Parathyroid adenoma (tissue), 2 donors: ENCODE measurements around the gene UBL4B.

ENCODE experiments used
- H2AFZ ChIP-seq: fragments of 300-600 bp; sonication (generic); one replicate; pipeline ENCODE4 v1.7.0; 2017; ENCODE audit warnings: antibody characterized with exemption, mild to moderate bottlenecking
- H3K27ac ChIP-seq: fragments of 300-600 bp; sonication (generic); one replicate; pipeline ENCODE4 v1.7.0; 2017
- H3K27me3 ChIP-seq: fragments of 300-600 bp; sonication (generic); one replicate; pipeline ENCODE4 v1.7.0; 2017; ENCODE audit warnings: low read length; ENCODE audit not compliant: control insufficient read depth, insufficient read depth
- H3K36me3 ChIP-seq: fragments of 300-600 bp; sonication (generic); one replicate; pipeline ENCODE4 v1.7.0; 2017; ENCODE audit warnings: low read length; ENCODE audit not compliant: control insufficient read depth, insufficient read depth
- H3K4me1 ChIP-seq: fragments of 300-600 bp; sonication (generic); one replicate; pipeline ENCODE4 v1.7.0; 2017; ENCODE audit warnings: control low read depth
- H3K4me2 ChIP-seq: fragments of 300-600 bp; sonication (generic); one replicate; pipeline ENCODE4 v1.7.0; 2017; ENCODE audit warnings: low read length
- H3K4me3 ChIP-seq: fragments of 300-600 bp; sonication (generic); one replicate; pipeline ENCODE4 v1.7.0; 2017; ENCODE audit warnings: low read depth, low read length
- H3K79me2 ChIP-seq: fragments of 300-600 bp; sonication (generic); one replicate; pipeline ENCODE4 v1.7.0; 2017; ENCODE audit warnings: control low read depth
- H3K9ac ChIP-seq: fragments of 300-600 bp; sonication (generic); one replicate; pipeline ENCODE4 v1.7.0; 2017; ENCODE audit warnings: mild to moderate bottlenecking
- H3K9me3 ChIP-seq: fragments of 300-600 bp; sonication (generic); one replicate; pipeline ENCODE4 v1.7.0; 2017; ENCODE audit warnings: low read length; ENCODE audit not compliant: control insufficient read depth
- TF ChIP-seq, protein P1 (sequence below): fragments of 300-600 bp; sonication (generic); IDR thresholded peaks from one replicate; pipeline ENCODE4 v1.7.0; 2017; ENCODE audit warnings: antibody characterized with exemption, mild to moderate bottlenecking
- donor health status: primary hyperparathyroidism.

The UBL4B gene

DNA sequence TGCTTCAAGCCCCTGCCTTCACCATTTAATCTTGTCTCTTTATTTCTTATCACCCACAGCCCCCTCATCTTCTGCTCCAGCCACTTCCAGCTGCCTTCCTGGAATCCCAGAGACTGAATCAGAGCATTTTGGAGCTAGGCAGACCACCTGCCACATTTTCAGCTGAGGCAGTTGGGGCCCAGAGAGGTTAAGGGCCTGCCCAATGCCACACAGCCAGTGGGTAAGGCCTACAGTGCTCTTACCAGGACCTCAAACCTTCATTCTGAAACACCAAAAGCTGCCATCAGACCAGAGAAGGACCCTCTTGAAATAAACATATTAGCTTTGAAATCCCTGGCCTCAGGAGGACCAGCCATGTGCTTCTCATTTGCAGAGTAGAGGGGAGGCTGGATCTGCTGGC, 20.4 kb downstream of the UBL4B start:
- no peak overlapping the region for H3K4me2 ChIP-seq
- H3K27me3 ChIP-seq: no peaks in the 10 kb centered on the region
- no peaks in the 10 kb centered on the region for H3K36me3 ChIP-seq
- H3K4me3 ChIP-seq: no peak overlapping the region
- no peaks in the 10 kb centered on the region for H3K4me1 ChIP-seq
- no peak overlapping the region for H2AFZ ChIP-seq
- H3K9ac ChIP-seq: no peak overlapping the region
- no peak overlapping the region for H3K27ac ChIP-seq
- no peaks in the 10 kb centered on the region for H3K79me2 ChIP-seq
- TF ChIP-seq, protein P1, sequence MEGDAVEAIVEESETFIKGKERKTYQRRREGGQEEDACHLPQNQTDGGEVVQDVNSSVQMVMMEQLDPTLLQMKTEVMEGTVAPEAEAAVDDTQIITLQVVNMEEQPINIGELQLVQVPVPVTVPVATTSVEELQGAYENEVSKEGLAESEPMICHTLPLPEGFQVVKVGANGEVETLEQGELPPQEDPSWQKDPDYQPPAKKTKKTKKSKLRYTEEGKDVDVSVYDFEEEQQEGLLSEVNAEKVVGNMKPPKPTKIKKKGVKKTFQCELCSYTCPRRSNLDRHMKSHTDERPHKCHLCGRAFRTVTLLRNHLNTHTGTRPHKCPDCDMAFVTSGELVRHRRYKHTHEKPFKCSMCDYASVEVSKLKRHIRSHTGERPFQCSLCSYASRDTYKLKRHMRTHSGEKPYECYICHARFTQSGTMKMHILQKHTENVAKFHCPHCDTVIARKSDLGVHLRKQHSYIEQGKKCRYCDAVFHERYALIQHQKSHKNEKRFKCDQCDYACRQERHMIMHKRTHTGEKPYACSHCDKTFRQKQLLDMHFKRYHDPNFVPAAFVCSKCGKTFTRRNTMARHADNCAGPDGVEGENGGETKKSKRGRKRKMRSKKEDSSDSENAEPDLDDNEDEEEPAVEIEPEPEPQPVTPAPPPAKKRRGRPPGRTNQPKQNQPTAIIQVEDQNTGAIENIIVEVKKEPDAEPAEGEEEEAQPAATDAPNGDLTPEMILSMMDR: no peak
- no peaks in the 10 kb centered on the region for H3K9me3 ChIP-seq

DNA sequence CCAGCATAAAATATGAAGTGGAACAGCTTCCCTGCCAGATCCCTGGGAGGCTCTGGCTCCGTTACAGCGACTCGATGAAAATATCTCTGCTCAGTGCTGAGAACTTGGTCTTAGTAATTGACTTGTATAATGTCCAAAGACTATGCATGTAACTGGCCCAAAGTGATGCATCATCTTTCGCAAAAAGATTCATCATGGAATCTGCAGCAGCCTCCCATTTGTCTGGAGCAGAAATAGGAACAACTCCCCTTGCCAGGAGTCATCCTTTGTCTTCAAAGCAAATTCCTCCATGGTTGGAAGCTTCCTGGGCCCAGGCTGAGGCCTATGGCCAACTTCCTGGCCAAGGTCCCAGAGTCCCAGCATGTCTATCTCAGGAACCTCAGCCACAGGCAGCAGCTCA, 21.2 kb downstream of the UBL4B start:
- Histone ChIP-seq H3K27ac (no peak overlapping the region), H3K4me1 (no peaks in the 10 kb centered on the region), H3K79me2 (no peaks in the 10 kb centered on the region), H3K4me2 (no peak overlapping the region), H3K36me3 (no peaks in the 10 kb centered on the region), H2AFZ (no peak overlapping the region), H3K9ac (no peak overlapping the region), H3K9me3 (no peaks in the 10 kb centered on the region), H3K4me3 (no peak overlapping the region), H3K27me3 (no peaks in the 10 kb centered on the region)
- TF ChIP-seq, protein P1: no peak

DNA sequence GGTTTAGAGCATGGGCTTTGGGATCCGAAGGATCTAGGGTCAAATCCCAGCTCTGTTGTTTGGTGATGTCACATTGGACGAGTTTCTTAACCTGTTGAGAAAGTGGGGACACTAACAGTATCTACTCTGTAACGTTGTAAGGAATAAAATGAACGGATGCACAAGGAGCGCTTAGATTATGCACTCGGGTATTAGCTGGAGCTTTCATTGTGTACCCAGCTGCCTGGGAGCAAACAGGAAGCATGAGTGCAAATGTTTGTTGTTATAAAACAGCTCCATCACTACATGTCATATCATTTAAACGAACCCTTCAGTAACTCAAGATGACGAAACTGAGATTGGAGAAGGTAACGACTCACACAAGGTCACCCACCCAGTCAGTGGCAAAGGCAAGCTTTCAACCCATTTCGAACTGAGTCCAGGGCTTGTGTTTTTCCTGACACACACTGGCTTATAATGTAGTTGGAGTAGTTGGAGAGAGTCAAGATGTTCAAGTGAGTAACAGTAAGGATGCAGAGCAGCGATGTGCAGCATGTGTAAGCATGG, 21.9 kb downstream of the UBL4B start:
- H3K4me1 ChIP-seq: no peaks in the 10 kb centered on the region
- H3K4me3 ChIP-seq: no peak overlapping the region
- H3K27me3 ChIP-seq: no peaks in the 10 kb centered on the region
- no peak overlapping the region for H3K9ac ChIP-seq
- no peak overlapping the region for H2AFZ ChIP-seq
- H3K79me2 ChIP-seq: no peaks in the 10 kb centered on the region
- H3K27ac ChIP-seq: no peak overlapping the region
- H3K4me2 ChIP-seq: no peak overlapping the region
- no peaks in the 10 kb centered on the region for H3K36me3 ChIP-seq
- H3K9me3 ChIP-seq: no peaks in the 10 kb centered on the region
- TF ChIP-seq, protein P1: no peak

DNA sequence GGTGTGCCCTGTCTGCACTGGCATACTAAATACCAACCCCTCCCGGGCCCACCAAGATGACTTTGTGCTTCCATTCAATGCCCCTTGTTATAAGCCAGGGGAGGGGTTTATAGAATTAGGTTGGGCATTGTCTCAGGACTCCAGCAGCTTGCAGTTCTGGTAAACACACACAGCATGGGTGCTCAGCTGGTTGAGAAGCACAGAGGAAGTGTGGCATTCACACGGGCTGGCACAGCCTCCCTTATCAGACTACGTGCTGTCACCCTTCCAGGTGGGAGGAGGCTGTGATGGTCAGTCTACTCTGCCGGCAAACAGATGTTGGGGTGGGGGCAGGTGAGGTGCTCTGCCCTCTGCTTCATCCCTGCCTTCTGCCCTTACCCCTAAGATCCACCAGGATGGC, 23.0 kb downstream of the UBL4B start:
- H3K9me3 ChIP-seq: no peaks in the 10 kb centered on the region
- no peak overlapping the region for H3K9ac ChIP-seq
- no peaks in the 10 kb centered on the region for H3K4me1 ChIP-seq
- H3K79me2 ChIP-seq: no peaks in the 10 kb centered on the region
- H3K4me3 ChIP-seq: no peak overlapping the region
- TF ChIP-seq, protein P1: no peak
- H3K36me3 ChIP-seq: no peaks in the 10 kb centered on the region
- no peak overlapping the region for H3K27ac ChIP-seq
- H2AFZ ChIP-seq: no peak overlapping the region
- no peak overlapping the region for H3K4me2 ChIP-seq
- H3K27me3 ChIP-seq: no peaks in the 10 kb centered on the region

DNA sequence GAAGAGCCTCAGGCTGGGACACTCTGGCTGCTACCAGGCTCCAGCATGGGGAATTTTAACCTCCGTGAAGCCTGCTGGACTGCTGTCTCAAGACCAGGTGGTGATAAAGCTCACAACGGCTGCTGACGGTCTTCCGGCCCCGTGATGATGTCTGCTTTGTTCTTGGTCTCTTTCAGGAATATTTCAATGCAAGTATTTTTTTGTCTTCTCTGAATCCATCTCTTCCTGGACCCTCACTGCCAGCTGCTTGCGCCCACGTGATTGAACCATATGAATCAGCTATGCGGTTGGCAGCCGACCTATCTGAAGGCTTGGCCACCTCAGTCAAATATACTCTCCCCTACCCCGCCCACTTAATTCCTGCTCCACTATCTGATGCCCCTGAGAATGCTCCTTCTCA, 23.4 kb downstream of the UBL4B start:
- TF ChIP-seq, protein P1: no peak
- no peaks in the 10 kb centered on the region for H3K9me3 ChIP-seq
- H3K4me1 ChIP-seq: no peaks in the 10 kb centered on the region
- no peak overlapping the region for H3K9ac ChIP-seq
- no peaks in the 10 kb centered on the region for H3K36me3 ChIP-seq
- no peaks in the 10 kb centered on the region for H3K27me3 ChIP-seq
- no peak overlapping the region for H2AFZ ChIP-seq
- H3K4me3 ChIP-seq: no peak overlapping the region
- H3K4me2 ChIP-seq: no peak overlapping the region
- no peaks in the 10 kb centered on the region for H3K79me2 ChIP-seq
- H3K27ac ChIP-seq: no peak overlapping the region
